Activated naive CD8-positive, alpha-beta T cell treated with anti-CD3 and anti-CD28 coated beads for 36 hours (primary cell): ENCODE measurements around the gene EYA4. TPM values are rescaled to one million over a fixed set of nuclear protein-coding genes. Genes with fewer than 3 reads are reported as not detected.
A peak's percentile ranks its signal among the peaks of the same experiment; 100 is the strongest.

ENCODE experiments used
- DNase-seq: peaks from one replicate; pipeline ENCODE4 v3.0.0; 2021
- H3K27ac Mint-ChIP-seq: one replicate; pipeline ENCODE4 v1.8.0; 2022; ENCODE audit warnings: mild to moderate bottlenecking, moderate library complexity, mixed read lengths
- H3K27me3 Mint-ChIP-seq: one replicate; pipeline ENCODE4 v1.8.0; 2022; ENCODE audit warnings: mild to moderate bottlenecking, mixed read lengths
- H3K36me3 Mint-ChIP-seq: one replicate; pipeline ENCODE4 v1.8.0; 2021; ENCODE audit warnings: mild to moderate bottlenecking, mixed read lengths
- H3K4me1 Mint-ChIP-seq: one replicate; pipeline ENCODE4 v1.8.0; 2021; ENCODE audit warnings: mixed read lengths
- H3K4me3 Mint-ChIP-seq: one replicate; pipeline ENCODE4 v1.8.0; 2022; ENCODE audit warnings: mild to moderate bottlenecking, moderate library complexity, mixed read lengths
- H3K9me3 Mint-ChIP-seq: one replicate; pipeline ENCODE4 v1.8.0; 2022; ENCODE audit warnings: mixed read lengths
- total RNA-seq, 2 experiments: library from RNA; stranded (reverse); gene quantifications; one replicate each; pipeline ENCODE4 v1.2.3, GENCODE V29; 2021

Gene EYA4
- total RNA-seq, 2 experiments from 2014 or later: not detected

- DNase-seq: no peak
- H3K4me3 Mint-ChIP-seq: no peak overlapping the region
- H3K27ac Mint-ChIP-seq: no peak overlapping the region
- no peaks in the 10 kb centered on the region for H3K4me1 Mint-ChIP-seq
- H3K27me3 Mint-ChIP-seq: no peaks in the 10 kb centered on the region
- H3K36me3 Mint-ChIP-seq: no peaks in the 10 kb centered on the region
- H3K9me3 Mint-ChIP-seq: peaks cover 1% of the 10 kb centered on the region
Measured at GRCh38 chr6:133478673-133479072, 237.5 kb downstream of the EYA4 start.

GRCh38 chr6:133487174-133487573 lies 246.0 kb downstream of the EYA4 start:
- DNase-seq: no peak
- H3K27me3 Mint-ChIP-seq: peaks cover 4% of the 10 kb centered on the region
- no peaks in the 10 kb centered on the region for H3K4me1 Mint-ChIP-seq
- H3K36me3 Mint-ChIP-seq: peaks cover 1% of the 10 kb centered on the region
- peaks cover 1% of the 10 kb centered on the region for H3K9me3 Mint-ChIP-seq
- H3K4me3 Mint-ChIP-seq: no peak overlapping the region
- no peak overlapping the region for H3K27ac Mint-ChIP-seq

GRCh38 chr6:133495205-133495903 lies 254.2 kb downstream of the EYA4 start:
- H3K4me1 Mint-ChIP-seq: no peaks in the 10 kb centered on the region
- no peaks in the 10 kb centered on the region for H3K36me3 Mint-ChIP-seq
- peaks cover 3% of the 10 kb centered on the region for H3K27me3 Mint-ChIP-seq
- H3K4me3 Mint-ChIP-seq: no peak overlapping the region
- H3K27ac Mint-ChIP-seq: no peak overlapping the region
- peaks cover 7% of the 10 kb centered on the region for H3K9me3 Mint-ChIP-seq
- DNase-seq: no peak

DNA sequence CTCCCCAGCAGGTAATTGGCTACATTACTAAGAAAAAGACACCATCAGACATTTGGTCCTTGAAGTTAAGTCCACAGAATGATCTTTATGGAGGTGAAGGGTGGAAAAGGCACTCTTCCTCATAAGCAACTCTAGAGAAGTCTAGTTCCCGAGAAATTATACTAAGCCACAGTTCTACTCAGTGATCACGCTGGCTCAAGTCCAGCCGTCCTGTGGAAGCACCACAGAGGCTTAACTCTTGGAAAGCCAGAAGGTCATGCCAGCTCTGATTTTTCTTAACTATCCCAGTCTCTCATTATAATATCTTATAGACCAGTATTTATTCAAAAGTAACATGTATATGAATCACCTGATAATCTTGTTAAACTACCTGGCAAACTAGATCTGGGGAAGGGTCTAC lies 258.5 kb downstream of the EYA4 start:
- no peak overlapping the region for H3K27ac Mint-ChIP-seq

DNA sequence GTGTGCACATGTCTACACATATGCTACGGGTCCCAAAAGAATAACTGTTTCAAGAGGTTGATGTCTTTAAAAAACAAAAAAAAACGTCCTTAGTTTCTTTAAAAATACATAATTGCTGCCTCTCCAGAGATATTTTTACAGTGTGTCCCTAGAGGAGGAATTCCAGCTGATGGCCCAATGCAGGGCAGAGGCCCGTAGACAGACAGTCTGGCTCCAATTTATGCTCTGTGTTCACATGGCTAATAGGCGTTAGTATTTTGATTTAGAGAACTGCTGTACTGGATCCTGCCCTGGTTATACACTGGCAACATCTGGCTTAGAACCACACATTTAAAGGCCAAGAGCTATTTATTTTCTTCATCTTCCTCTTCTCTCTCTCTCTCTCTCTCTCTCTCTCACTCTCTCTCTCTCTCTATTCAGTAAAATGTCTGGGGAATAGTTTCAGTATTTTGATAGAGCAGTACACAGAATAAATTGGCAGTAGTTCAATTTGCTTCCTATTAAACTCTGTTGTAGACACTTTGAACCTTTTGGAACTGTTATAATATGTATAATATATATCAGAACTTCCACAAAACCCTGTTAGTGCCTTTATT lies 260.6 kb downstream of the EYA4 start:
- no peak overlapping the region for H3K27ac Mint-ChIP-seq
- DNase-seq: no peak
- no peaks in the 10 kb centered on the region for H3K9me3 Mint-ChIP-seq
- no peaks in the 10 kb centered on the region for H3K4me1 Mint-ChIP-seq
- H3K4me3 Mint-ChIP-seq: no peak overlapping the region
- H3K27me3 Mint-ChIP-seq: no peaks in the 10 kb centered on the region
- no peaks in the 10 kb centered on the region for H3K36me3 Mint-ChIP-seq

More for the DNA sequence above, 258.5 kb downstream of the EYA4 start:
- DNase-seq: no peak
- Mint-ChIP-seq H3K9me3 (no peaks in the 10 kb centered on the region), H3K36me3 (no peaks in the 10 kb centered on the region), H3K27me3 (no peaks in the 10 kb centered on the region), H3K4me1 (no peaks in the 10 kb centered on the region), H3K4me3 (no peak overlapping the region)

DNA sequence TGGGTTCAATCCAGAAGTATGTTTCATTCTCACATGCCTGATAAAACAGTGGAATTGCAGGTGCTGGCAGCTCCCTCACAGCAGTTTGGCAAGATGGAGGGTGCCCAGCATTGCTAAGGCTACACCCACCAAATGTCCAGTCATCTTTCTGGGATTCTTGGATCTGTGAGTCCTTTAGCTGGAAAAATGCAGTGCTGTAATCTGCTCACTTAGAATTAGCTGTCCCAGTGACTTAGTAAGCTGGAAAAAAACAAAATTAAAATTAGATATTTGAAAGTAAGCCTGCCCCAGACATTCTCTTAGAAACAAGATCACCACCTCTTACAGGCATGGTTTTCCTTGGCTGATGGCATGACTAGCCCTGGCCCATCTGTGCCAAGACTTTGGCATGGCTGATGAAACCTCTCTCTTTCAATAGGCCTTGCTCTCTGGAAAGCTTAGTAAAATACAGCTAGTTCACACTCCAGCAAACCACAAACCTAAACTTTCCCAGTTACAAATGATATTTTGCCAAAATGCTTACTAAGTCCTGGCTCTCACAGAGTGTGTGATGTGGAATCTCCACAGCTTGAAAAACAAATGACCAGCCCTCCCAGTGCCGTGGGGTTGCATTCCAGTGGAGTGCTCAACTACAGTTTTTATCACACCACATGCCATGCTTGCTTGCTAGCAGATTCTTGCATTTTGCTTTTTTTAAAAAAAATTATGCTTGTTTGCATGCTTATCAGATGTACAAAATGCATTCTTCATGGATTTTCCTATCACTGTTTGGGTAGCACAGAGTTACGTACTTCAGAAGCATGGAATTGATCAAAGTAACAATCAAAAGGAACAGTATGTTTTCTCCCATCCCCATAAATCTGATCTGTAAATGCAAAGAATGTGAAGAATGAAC lies 261.5 kb downstream of the EYA4 start:
- H3K27me3 Mint-ChIP-seq: peaks cover 7% of the 10 kb centered on the region
- H3K27ac Mint-ChIP-seq: no peak overlapping the region
- H3K4me3 Mint-ChIP-seq: no peak overlapping the region
- H3K36me3 Mint-ChIP-seq: no peaks in the 10 kb centered on the region
- no peak for DNase-seq
- H3K9me3 Mint-ChIP-seq: no peaks in the 10 kb centered on the region
- no peaks in the 10 kb centered on the region for H3K4me1 Mint-ChIP-seq

DNA sequence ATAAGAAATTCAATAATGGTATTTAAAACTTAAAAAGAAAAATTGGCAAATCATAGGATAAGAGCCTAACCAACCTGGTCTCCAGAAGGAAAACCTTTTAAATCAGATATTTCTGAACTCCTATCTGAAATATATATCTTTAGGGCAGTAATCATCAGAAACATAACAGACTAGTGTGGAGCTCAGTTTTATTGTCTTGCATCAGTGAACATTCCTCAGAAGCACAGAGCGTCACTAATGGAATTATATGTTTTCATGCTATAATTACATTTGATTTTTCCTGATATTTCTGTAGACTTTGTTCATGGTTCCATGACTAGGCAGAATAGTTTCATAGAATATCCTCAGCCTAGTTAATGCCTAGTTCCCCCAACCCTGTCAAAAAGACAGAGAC lies 262.2 kb downstream of the EYA4 start:
- Mint-ChIP-seq H3K4me1 (no peaks in the 10 kb centered on the region), H3K9me3 (no peaks in the 10 kb centered on the region), H3K27me3 (peaks cover 7% of the 10 kb centered on the region), H3K36me3 (no peaks in the 10 kb centered on the region), H3K27ac (no peak overlapping the region), H3K4me3 (no peak overlapping the region)
- no peak for DNase-seq

GRCh38 chr6:133504158-133504557 lies 263.0 kb downstream of the EYA4 start:
- H3K27me3 Mint-ChIP-seq: peaks cover 7% of the 10 kb centered on the region
- no peaks in the 10 kb centered on the region for H3K4me1 Mint-ChIP-seq
- H3K4me3 Mint-ChIP-seq: no peak overlapping the region
- DNase-seq: no peak
- no peaks in the 10 kb centered on the region for H3K36me3 Mint-ChIP-seq
- H3K9me3 Mint-ChIP-seq: no peaks in the 10 kb centered on the region
- H3K27ac Mint-ChIP-seq: no peak overlapping the region

GRCh38 chr6:133504761-133505160 lies 263.6 kb downstream of the EYA4 start:
- DNase-seq: no peak
- Mint-ChIP-seq H3K4me1 (no peaks in the 10 kb centered on the region), H3K36me3 (no peaks in the 10 kb centered on the region), H3K27ac (no peak overlapping the region), H3K4me3 (no peak overlapping the region), H3K9me3 (no peaks in the 10 kb centered on the region), H3K27me3 (peaks cover 10% of the 10 kb centered on the region)

DNA sequence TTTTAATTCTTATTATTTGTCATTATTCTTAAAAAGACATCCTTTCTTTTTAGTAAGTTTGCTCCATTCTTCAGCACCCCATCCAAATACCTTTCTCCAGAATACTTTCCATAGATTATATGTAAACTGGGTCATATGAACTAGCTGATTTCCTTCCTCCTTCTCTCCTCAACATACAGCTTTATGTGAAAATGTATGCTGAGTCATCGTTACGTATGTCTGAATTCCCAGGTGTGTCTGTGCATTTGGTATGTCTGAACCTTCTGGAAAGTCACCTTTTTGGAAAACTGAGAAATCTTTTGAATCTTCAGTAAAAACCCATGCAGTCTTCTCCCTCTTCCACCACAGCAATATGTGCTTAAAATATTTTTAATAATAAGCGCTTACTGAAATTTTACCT lies 264.5 kb downstream of the EYA4 start:
- Mint-ChIP-seq H3K9me3 (no peaks in the 10 kb centered on the region), H3K36me3 (no peaks in the 10 kb centered on the region), H3K4me1 (no peaks in the 10 kb centered on the region), H3K27ac (no peak overlapping the region), H3K27me3 (peaks cover 10% of the 10 kb centered on the region), H3K4me3 (no peak overlapping the region)
- DNase-seq: no peak

DNA sequence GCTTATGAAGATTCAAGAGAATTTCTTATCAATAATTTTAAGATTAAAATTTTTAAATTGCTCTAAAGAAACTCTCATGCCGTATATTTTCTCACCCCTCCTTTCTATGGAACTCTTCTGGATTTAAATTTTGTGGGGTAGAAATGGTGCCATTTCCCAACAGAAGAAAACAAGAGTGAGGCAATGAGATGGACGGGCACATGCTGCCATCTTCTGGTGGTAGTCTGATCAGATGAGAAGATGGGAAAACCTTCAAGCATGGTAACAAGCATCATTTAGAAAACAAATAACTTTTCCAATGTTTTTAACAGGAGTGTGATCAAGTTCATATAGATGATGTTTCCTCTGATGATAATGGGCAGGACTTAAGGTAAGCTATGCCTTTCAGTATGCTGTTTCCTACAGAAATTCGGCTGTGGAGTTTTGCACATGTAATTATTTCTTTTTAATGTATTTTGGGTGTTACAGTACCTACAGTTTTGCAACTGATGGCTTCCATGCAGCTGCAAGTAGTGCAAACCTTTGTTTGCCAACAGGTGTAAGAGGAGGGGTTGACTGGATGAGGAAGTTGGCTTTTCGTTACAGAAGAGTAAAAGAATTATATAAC lies 271.4 kb downstream of the EYA4 start:
- H3K4me3 Mint-ChIP-seq: no peak overlapping the region
- peak; percentile 7 for DNase-seq
- H3K36me3 Mint-ChIP-seq: no peaks in the 10 kb centered on the region
- no peak overlapping the region for H3K27ac Mint-ChIP-seq
- no peaks in the 10 kb centered on the region for H3K9me3 Mint-ChIP-seq
- no peaks in the 10 kb centered on the region for H3K4me1 Mint-ChIP-seq
- H3K27me3 Mint-ChIP-seq: peaks cover 11% of the 10 kb centered on the region

DNA sequence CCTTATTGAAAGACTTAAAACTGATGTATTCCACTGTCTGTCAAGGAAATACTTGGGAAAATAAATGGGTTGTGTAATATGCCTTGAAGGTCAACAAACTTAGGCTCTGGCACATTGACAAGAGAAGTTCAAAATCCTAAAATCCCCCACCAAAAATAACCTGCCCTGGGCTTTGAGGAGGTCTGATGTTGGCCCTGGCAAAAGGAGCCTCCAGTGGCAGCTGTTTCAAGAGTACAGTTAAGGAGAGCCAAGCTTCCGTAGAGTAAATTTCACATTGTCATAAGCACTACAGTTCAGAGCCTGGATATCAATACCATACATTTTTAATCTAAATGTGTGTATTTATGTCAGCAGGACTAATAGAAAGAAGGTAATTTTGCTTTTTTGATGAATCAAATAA lies 282.7 kb downstream of the EYA4 start:
- H3K9me3 Mint-ChIP-seq: peaks cover 1% of the 10 kb centered on the region
- no peaks in the 10 kb centered on the region for H3K36me3 Mint-ChIP-seq
- no peak overlapping the region for H3K4me3 Mint-ChIP-seq
- peaks cover 4% of the 10 kb centered on the region for H3K27me3 Mint-ChIP-seq
- DNase-seq: no peak
- H3K27ac Mint-ChIP-seq: no peak overlapping the region
- no peaks in the 10 kb centered on the region for H3K4me1 Mint-ChIP-seq

GRCh38 chr6:133526436-133526835 lies 285.3 kb downstream of the EYA4 start:
- peaks cover 10% of the 10 kb centered on the region for H3K27me3 Mint-ChIP-seq
- no peaks in the 10 kb centered on the region for H3K36me3 Mint-ChIP-seq
- no peak overlapping the region for H3K4me3 Mint-ChIP-seq
- H3K9me3 Mint-ChIP-seq: peaks cover 1% of the 10 kb centered on the region
- H3K4me1 Mint-ChIP-seq: no peaks in the 10 kb centered on the region
- H3K27ac Mint-ChIP-seq: no peak overlapping the region
- DNase-seq: no peak

DNA sequence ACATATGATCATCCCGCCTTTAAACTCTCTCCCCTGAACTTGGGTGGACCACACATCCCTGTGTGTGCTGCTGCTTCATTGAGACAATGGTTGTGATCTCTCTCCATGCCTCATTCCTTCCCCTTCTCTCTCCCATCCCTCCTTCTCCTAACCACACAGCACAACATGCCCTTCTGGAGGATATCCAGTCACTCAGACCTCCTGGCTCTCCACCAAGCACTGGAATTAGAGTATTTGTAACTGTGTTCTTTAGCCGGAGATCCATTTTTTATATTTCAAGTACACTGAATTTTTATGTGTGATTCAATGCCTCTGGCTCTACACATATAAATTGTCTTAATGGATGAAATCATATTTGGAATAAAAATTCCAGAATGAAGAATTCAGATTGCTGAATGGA lies 287.4 kb downstream of the EYA4 start:
- Mint-ChIP-seq H3K4me1 (no peaks in the 10 kb centered on the region), H3K9me3 (peaks cover 1% of the 10 kb centered on the region), H3K4me3 (no peak overlapping the region), H3K27ac (no peak overlapping the region), H3K27me3 (peaks cover 10% of the 10 kb centered on the region), H3K36me3 (no peaks in the 10 kb centered on the region)
- no peak for DNase-seq

- Mint-ChIP-seq H3K27ac (no peak overlapping the region), H3K36me3 (no peaks in the 10 kb centered on the region), H3K4me1 (no peaks in the 10 kb centered on the region), H3K4me3 (no peak overlapping the region), H3K9me3 (no peaks in the 10 kb centered on the region), H3K27me3 (peaks cover 10% of the 10 kb centered on the region)
- DNase-seq: no peak
Measured at GRCh38 chr6:133532908-133533307, 291.8 kb downstream of the EYA4 start.
